ENCODE data around the gene ALX3. TPM values are rescaled to one million over a fixed set of nuclear protein-coding genes. Genes with fewer than 3 reads are reported as not detected.

The ALX3 gene
- total and polyA plus RNA-seq, 2 of the 8 experiments (the other 6 are each of a cell fraction or from before 2014, with no cell fraction given): 0.20 TPM; not detected in 1

DNA sequence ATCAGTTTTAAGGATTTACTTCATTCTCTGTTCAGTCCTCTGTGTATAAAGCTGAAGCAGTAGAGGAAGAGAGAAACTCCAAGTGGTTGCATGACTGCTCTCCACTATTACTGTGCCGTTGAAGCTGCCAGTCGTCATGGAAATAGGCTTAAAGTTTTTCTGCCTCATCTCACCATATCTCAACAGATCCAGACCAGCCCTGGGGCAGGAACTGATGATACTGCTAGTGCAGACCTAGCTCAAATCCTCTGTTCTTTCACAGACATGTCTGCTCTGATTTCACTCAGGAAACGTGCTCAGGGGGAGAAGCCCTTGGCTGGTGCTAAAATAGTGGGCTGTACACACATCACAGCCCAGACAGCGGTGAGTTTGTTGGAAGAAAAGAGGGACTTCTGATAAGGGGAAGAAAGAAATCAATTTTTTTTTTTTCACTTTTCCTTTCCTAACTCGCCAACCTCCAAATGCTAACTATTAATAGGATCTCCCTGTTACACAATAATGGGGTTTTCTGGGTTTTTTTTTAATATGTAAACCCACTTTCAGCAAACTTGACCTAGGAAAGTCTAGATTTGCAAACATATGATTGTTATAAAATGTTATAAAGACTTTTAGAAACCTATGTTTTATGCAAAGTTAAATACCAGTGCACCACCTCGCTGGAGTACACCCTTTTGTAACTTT, 58.2 kb downstream of the ALX3 start:
- H2AK5ac ChIP-seq (ENCODE audit: low read depth, low read length): no peak overlapping the region
- H3K18ac ChIP-seq (ENCODE audit: extremely low read depth, low read length): no peak overlapping the region
- FAIRE-seq: no peak
- no peak for DNase-seq (ENCODE audit: low read depth in 1 of 2, low spot score in 2 of 2)
- H3K27ac ChIP-seq (ENCODE audit: low read depth, low read length): no peak overlapping the region
- no peaks in the 10 kb centered on the region for H3K9me3 ChIP-seq (ENCODE audit: insufficient read depth in 2 of 2, low read depth in 1 of 2, low read length in 1 of 2)
- H3K79me2 ChIP-seq (ENCODE audit: control insufficient read depth in 1 of 2, insufficient read depth in 2 of 2, low read length in 2 of 2): peaks cover 0 to 5% of the 10 kb centered on the region in 2 experiments; a peak in 2 of 4 replicates
- H3K79me1 ChIP-seq (ENCODE audit: low read depth, low read length): no peaks in the 10 kb centered on the region; the same call in 1 of the 2 replicates
- H3K14ac ChIP-seq (ENCODE audit: insufficient read length): no peak overlapping the region
- H2BK12ac ChIP-seq (ENCODE audit: low read depth, low read length): no peak overlapping the region
- peaks cover 22 to 68% (median 54%) of the 10 kb centered on the region in 4 experiments for H3K36me3 ChIP-seq (ENCODE audit: control insufficient read depth in 2 of 4, insufficient read depth in 4 of 4, low read length in 3 of 4)
- no peak overlapping the region for H4K5ac ChIP-seq (ENCODE audit: insufficient read length, low read depth, low read length)
- H4K91ac ChIP-seq (replicated peaks; ENCODE audit: insufficient read length, low read length): no peak overlapping the region
- peaks cover 0 to 5% of the 10 kb centered on the region in 2 experiments for H4K20me1 ChIP-seq (replicated peaks in 1 of 2; ENCODE audit: control insufficient read depth in 1 of 2, insufficient read depth in 2 of 2, low read length in 2 of 2)
- H2BK15ac ChIP-seq (ENCODE audit: low read length): no peak overlapping the region
- no peaks in the 10 kb centered on the region for H3K23me2 ChIP-seq (ENCODE audit: low read depth, low read length)
- H3K4me2 ChIP-seq (ENCODE audit: insufficient read depth in 1 of 2, low read depth in 2 of 2, low read length in 2 of 2): no peak overlapping the region
- H4K8ac ChIP-seq (ENCODE audit: extremely low read depth, insufficient read depth, low read length): no peak overlapping the region; the same call in 1 of the 2 replicates
- H3K56ac ChIP-seq (replicated peaks; ENCODE audit: insufficient read length, low read depth, low read length): no peak overlapping the region
- H3K4ac ChIP-seq (replicated peaks; ENCODE audit: insufficient read length, low read depth, low read length): no peak overlapping the region
- no peak overlapping the region for H2AFZ ChIP-seq (ENCODE audit: low read length)
- no peak overlapping the region for H2BK20ac ChIP-seq (ENCODE audit: low read length)
- POLR2A ChIA-PET (ENCODE audit: partially characterized antibody): interaction anchor here (0.8 to 0.9 kb wide), 2 partner anchors 22 to 773 kb away, joined by 4 read pairs; partner anchors contain the start of gene STRIP1
- H3K4me1 ChIP-seq (replicated peaks in 1 of 4; ENCODE audit: control insufficient read depth in 3 of 4, insufficient read depth in 4 of 4, low read length in 3 of 4): peaks cover 0 to 3% (median 1%) of the 10 kb centered on the region in 4 experiments; a peak in 2 of 7 replicates
- no peak overlapping the region for H3K9ac ChIP-seq (replicated peaks in 1 of 4; ENCODE audit: extremely low read depth in 1 of 4, low read depth in 3 of 4, low read length in 3 of 4)
- no peak overlapping the region for H3K23ac ChIP-seq (ENCODE audit: insufficient read length)
- H3K27me3 ChIP-seq (replicated peaks in 1 of 4; ENCODE audit: control insufficient read depth in 3 of 4, extremely low read depth in 1 of 4, insufficient read depth in 3 of 4, low read length in 3 of 4): no peaks in the 10 kb centered on the region
- CTCF ChIA-PET (ENCODE audit: partially characterized antibody): interaction anchor here (0.9 to 3.5 kb wide), 18 partner anchors 10 to 240 kb away, joined by 3 to 39 read pairs (median 7); partner anchors contain the start of genes AHCYL1 and STRIP1
- H3K4me3 ChIP-seq (ENCODE audit: extremely low read depth in 1 of 4, insufficient read depth in 2 of 4, low read depth in 3 of 4, low read length in 4 of 4): no peak overlapping the region
- H2BK5ac ChIP-seq (ENCODE audit: low read depth, low read length): no peak overlapping the region
- 87% methylated on average over 6 of the region's 6 CpGs; no CpG with 5 or more reads in 1 of the 2 experiments for WGBS, 2 experiments (ENCODE audit: extremely low coverage in 1 of 2, insufficient coverage in 1 of 2, insufficient read length in 1 of 2, insufficient replicate concordance in 2 of 2, low coverage in 1 of 2, low lambda C conversion rate in 2 of 2, missing lambda C conversion rate in 1 of 2)
- no peak overlapping the region for H2BK120ac ChIP-seq (replicated peaks; ENCODE audit: low read depth, low read length)
- no peak for TF ChIP-seq KDM1A (IDR thresholded peaks at IDR 0.05; ENCODE audit: borderline replicate concordance, low read length)
- no peak for TF ChIP-seq POLR2A (IDR thresholded peaks at IDR 0.05; ENCODE audit: control extremely low read depth in 1 of 2, low read depth in 2 of 2, low read length in 2 of 2)
- TF ChIP-seq CHD2 (IDR thresholded peaks at IDR 0.05; ENCODE audit: low read length): no peak

Data from H1 (cell line).